B cell (primary cell): ENCODE data around the gene CHST11. TPM values are rescaled to one million over a fixed set of nuclear protein-coding genes. Genes with fewer than 3 reads are reported as not detected.
A peak's percentile ranks its signal among the peaks of the same experiment; 100 is the strongest.

ENCODE experiments used
- ATAC-seq: fragments of 200-7000 bp; cut with Tn5 transposase; one replicate; pipeline ENCODE4 v1.10.0; 2021; ENCODE audit warnings: low read depth, mild to moderate bottlenecking, moderate number of reproducible peaks, moderate library complexity
- CTCF ChIA-PET: fragments of 350-600 bp; sonication (Branson Sonifier 250); formaldehyde crosslinking; loops from one replicate; lab custom pipeline; 2021; ENCODE audit warnings: antibody characterized with exemption, inconsistent platforms; lab: Charles Lee
- POLR2A ChIA-PET: fragments of 350-600 bp; sonication (Branson Sonifier 250); formaldehyde crosslinking; loops from one replicate; lab custom pipeline; 2021; ENCODE audit warnings: antibody characterized with exemption; lab: Charles Lee
- DNase-seq: peaks from one replicate; pipeline ENCODE4 v3.0.0; 2013
- H2AFZ ChIP-seq: 2 replicates; pipeline ENCODE4 v1.6.1; 2012; ENCODE audit warnings: mild to moderate bottlenecking, low read depth, low read length; ENCODE audit not compliant: insufficient read depth, poor library complexity, severe bottlenecking
- H3K27ac ChIP-seq, 2 donors: 1 replicate in 1 of 2; 2 replicates in 1 of 2; pipeline ENCODE4 v1.5.1; 2012 to 2013; ENCODE audit warnings: low read length in 2 of 2, mild to moderate bottlenecking in 2 of 2, moderate library complexity in 1 of 2
- H3K27me3 ChIP-seq, 4 experiments: fragments of 200-600 bp in 1 of 4; sonication (generic) in 1 of 4; replicated peaks in 1 of 4; 1 replicate in 2 of 4; 2 replicates in 2 of 4; pipeline versions ENCODE4 v1.6.1 to v1.7.0; 2013 to 2016; ENCODE audit warnings: low read length in 3 of 4, mild to moderate bottlenecking in 2 of 4, mixed read lengths in 1 of 4, moderate library complexity in 1 of 4; ENCODE audit not compliant: insufficient read depth in 4 of 4, control insufficient read depth in 3 of 4; ENCODE audit errors: control extremely low read depth in 1 of 4
- H3K36me3 ChIP-seq, 2 experiments: replicated peaks in 1 of 2; 1 replicate in 1 of 2; 2 replicates in 1 of 2; pipeline versions ENCODE4 v1.6.1 to v1.7.1; 2013; ENCODE audit warnings: low read length in 1 of 2; ENCODE audit not compliant: insufficient read depth in 2 of 2, control insufficient read depth in 1 of 2; ENCODE audit errors: control extremely low read depth in 1 of 2, extremely low read depth in 1 of 2
- H3K4me1 ChIP-seq, 2 donors: fragments of 200-600 bp in 1 of 2; sonication (generic) in 1 of 2; 1 replicate in 1 of 2; 2 replicates in 1 of 2; pipeline versions ENCODE4 v1.5.1 to v1.6.1; 2013 to 2017; ENCODE audit warnings: low read length in 2 of 2; ENCODE audit not compliant: control insufficient read depth in 2 of 2, insufficient read depth in 2 of 2
- H3K4me2 ChIP-seq: replicated peaks from 2 replicates; pipeline ENCODE3; 2012; ENCODE audit warnings: mild to moderate bottlenecking, low read depth, low read length; ENCODE audit not compliant: poor library complexity, severe bottlenecking
- H3K4me3 ChIP-seq, 5 experiments: fragments of 200-600 bp in 1 of 5; sonication (generic) in 1 of 5; 1 replicate in 3 of 5; 2 replicates in 2 of 5; pipeline versions ENCODE4 v1.5.1 to v1.7.0; 2011 to 2016; ENCODE audit warnings: low read length in 4 of 5, mild to moderate bottlenecking in 4 of 5, low read depth in 2 of 5, control low read depth in 1 of 5, moderate library complexity in 1 of 5; ENCODE audit not compliant: insufficient read depth in 1 of 5; ENCODE audit errors: control extremely low read depth in 1 of 5, extremely low read depth in 1 of 5
- H3K79me2 ChIP-seq: fragments of 200-600 bp; sonication (generic); one replicate; pipeline ENCODE4 v1.6.0; 2016; ENCODE audit warnings: low read length; ENCODE audit not compliant: control insufficient read depth, insufficient read depth
- H3K9ac ChIP-seq: fragments of 200-600 bp; sonication (generic); 2 replicates; pipeline ENCODE4 v1.6.1; 2017; ENCODE audit warnings: mild to moderate bottlenecking, low read length, moderate library complexity
- H3K9me3 ChIP-seq, 3 donors: one replicate each; pipeline versions ENCODE4 v1.6.1 to v1.7.1; 2013; ENCODE audit warnings: low read length in 2 of 3; ENCODE audit not compliant: control insufficient read depth in 2 of 3, insufficient read depth in 1 of 3; ENCODE audit errors: control extremely low read depth in 1 of 3
- H4K20me1 ChIP-seq: 2 replicates; pipeline ENCODE4 v1.6.0; 2012; ENCODE audit warnings: mild to moderate bottlenecking, low read length; ENCODE audit not compliant: insufficient read depth, control insufficient read depth, poor library complexity, severe bottlenecking
- H3K27ac Mint-ChIP-seq: one replicate; pipeline ENCODE4 v1.8.0; 2021; ENCODE audit warnings: mixed read lengths
- H3K27me3 Mint-ChIP-seq: one replicate; pipeline ENCODE4 v1.8.0; 2021; ENCODE audit warnings: mixed read lengths
- H3K4me1 Mint-ChIP-seq: one replicate; pipeline ENCODE4 v1.8.0; 2021; ENCODE audit warnings: mixed read lengths
- H3K4me3 Mint-ChIP-seq: one replicate; pipeline ENCODE4 v1.8.0; 2021; ENCODE audit warnings: mixed read lengths
- H3K9me3 Mint-ChIP-seq: one replicate; pipeline ENCODE4 v1.8.0; 2022; ENCODE audit warnings: mixed read lengths; ENCODE audit not compliant: insufficient read depth
- EZH2 ChIP-seq: IDR thresholded peaks from 2 replicates; pipeline ENCODE4 v1.6.1; 2012; ENCODE audit warnings: borderline replicate concordance, low read depth, mild to moderate bottlenecking, moderate library complexity, low read length; ENCODE audit not compliant: insufficient read depth, poor library complexity, severe bottlenecking
- WGBS: methylation state at CpG from one replicate; pipeline ENCODE4 v1.1.5; 2013; ENCODE audit warnings: missing lambda C conversion rate; ENCODE audit not compliant: insufficient coverage; 5-methylcytosine and 5-hydroxymethylcytosine counted together
- intact Hi-C: fragments of 100-400 bp; cut with micrococcal nuclease; formaldehyde crosslinking; loops from one replicate; pipeline ENCODE4 v1.10.0; 2022
- polyA plus RNA-seq: library from polyadenylated mRNA; depleted of rRNA; stranded (reverse); fragments of >200 nt; gene quantifications from 2 replicates; pipeline ENCODE4 v1.2.3, GENCODE V29; 2012
- total RNA-seq, 2 donors: library from RNA; stranded (reverse); fragments of 120-200 nt in 1 of 2; gene quantifications; 1 replicate in 1 of 2; 2 replicates in 1 of 2; pipeline versions ENCODE4 v1.2.3 to v1.2.4, GENCODE V29; 2013 to 2022
- TF ChIP-seq, protein P1 (sequence below): fragments of 200-600 bp; IDR thresholded peaks from one replicate; pipeline ENCODE4 v1.8.0; 2022; ENCODE audit warnings: antibody characterized with exemption, mild to moderate bottlenecking

CHST11 gene
- total and polyA plus RNA-seq, 2 donors (not counting 1 experiment from before 2014, with no cell fraction given) = 46.3 to 152 TPM

DNA sequence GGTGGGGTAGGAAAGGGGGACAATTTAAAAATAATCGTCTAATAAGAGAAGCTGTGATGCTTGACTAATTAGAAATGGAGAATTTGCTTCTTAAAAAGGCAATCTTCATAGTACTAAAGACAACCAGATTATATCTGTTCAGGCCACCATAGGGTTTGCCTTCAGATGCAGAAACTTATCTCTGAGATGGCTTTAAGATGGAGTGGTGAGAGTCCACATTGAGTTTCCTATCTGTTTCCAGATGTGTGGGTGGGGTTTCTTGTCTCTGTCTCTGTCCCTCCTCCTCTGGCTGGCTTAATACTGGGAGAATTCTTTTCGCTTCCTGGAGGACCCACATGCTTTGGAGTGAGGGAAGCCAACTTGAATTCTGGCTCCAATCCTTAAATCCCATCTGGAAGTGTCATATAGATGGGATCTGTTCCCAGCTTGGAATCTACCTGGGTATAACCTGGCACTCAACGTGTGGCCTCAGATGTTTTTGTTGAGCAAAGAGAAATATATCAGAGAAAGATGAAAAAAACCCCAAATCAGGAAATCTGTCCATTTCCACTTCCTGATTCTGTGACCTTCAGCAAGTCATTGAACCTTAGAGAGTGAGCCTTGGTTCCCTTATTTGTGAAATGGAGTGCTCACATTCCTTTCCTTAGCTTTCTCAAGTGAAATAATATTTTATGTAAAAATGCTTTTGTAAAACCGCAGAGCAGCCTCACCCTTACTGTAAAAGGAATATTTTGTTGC, 66.4 kb downstream of the CHST11 start:
- intact Hi-C loops = no loop called here
- Histone ChIP-seq H3K9me3 (peaks cover 2 to 18% (median 16%) of the 10 kb centered on the region in 3 donors), H3K79me2 (peaks cover 100% of the 10 kb centered on the region), H3K27ac (peak overlapping the region; percentile 71 to 73), H4K20me1 (peaks cover 16% of the 10 kb centered on the region), H3K9ac (peak overlapping the region; percentile 24), H2AFZ (no peak overlapping the region), H3K27me3 (no peaks in the 10 kb centered on the region), H3K4me2 (peak overlapping the region; percentile 58), H3K4me3 (peak overlapping the region in 3 of 5 experiments; percentile 9 to 46 (median 10)), H3K36me3 (no peaks in the 10 kb centered on the region), H3K4me1 (peaks cover 67% of the 10 kb centered on the region in 2 donors)
- H3K9me3 Mint-ChIP-seq = peaks cover 5% of the 10 kb centered on the region
- DNase-seq = peak; percentile 72
- ChIA-PET CTCF (interaction anchor here (0.7 to 3.4 kb wide), 2 partner anchors 50 to 141 kb away, joined by 3 to 10 read pairs; no protein-coding TSS in a partner anchor), POLR2A (interaction anchor here (0.6 to 0.9 kb wide), 3 partner anchors 42 to 122 kb away, joined by 3 to 11 read pairs (median 4); no protein-coding TSS in a partner anchor)
- H3K4me3 Mint-ChIP-seq = peak overlapping the region; percentile 87
- no CpG with 5 or more reads among the region's 4 CpGs for WGBS
- peaks cover 83% of the 10 kb centered on the region for H3K4me1 Mint-ChIP-seq
- H3K27me3 Mint-ChIP-seq = no peaks in the 10 kb centered on the region
- peak; percentile 28 for ATAC-seq
- TF ChIP-seq EZH2 = no peak
- peak overlapping the region; percentile 90 for H3K27ac Mint-ChIP-seq

DNA sequence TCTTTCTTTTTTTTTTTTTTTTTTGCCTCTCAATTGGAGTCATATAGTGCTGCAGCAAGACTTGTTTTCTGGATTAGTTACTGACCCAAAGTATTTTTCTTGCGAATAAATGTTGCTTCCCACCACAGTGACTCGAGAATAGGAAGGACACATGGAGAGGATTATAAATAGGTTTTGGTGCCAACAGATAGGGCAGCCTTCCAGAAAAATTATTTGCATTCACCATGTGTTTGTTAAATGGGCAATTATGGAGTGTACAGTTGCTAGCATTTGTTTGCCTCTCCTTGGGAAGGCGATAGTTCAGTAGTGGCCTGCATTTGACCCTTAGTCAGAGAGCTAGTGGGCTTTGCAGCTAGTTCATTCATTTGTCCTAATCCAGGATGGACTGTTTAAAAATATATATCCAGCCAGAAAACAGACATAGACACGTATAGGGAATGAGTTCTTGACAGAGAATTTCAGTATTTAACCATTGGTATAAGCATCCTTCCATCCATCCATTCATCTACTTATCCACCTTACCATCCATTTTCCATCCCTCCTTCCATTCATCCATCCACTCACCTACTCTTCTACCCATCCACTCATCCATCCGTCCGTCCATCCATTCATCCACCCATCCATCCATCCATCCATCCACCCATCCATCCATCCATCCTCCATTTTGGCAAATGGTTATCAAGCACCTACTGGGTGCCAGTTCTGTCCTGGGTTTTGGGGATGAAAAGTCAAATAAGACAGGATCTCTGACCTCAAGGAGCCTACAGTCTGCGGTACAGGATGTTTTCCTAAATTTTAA, 67.5 kb downstream of the CHST11 start:
- CTCF ChIA-PET = interaction anchor here (0.7 kb wide), 1 partner anchor 51 kb away, joined by 3 read pairs; no protein-coding TSS in a partner anchor
- H3K9me3 Mint-ChIP-seq = peaks cover 5% of the 10 kb centered on the region
- peaks cover 19% of the 10 kb centered on the region for H4K20me1 ChIP-seq
- no peak overlapping the region for H3K4me3 ChIP-seq
- no peaks in the 10 kb centered on the region for H3K27me3 Mint-ChIP-seq
- no peak for ATAC-seq
- POLR2A ChIA-PET = interaction anchor here (0.7 to 0.9 kb wide), 2 partner anchors 118 to 121 kb away, joined by 3 to 4 read pairs; no protein-coding TSS in a partner anchor
- peaks cover 100% of the 10 kb centered on the region for H3K79me2 ChIP-seq
- H3K4me2 ChIP-seq = peak overlapping the region; percentile 58
- peak overlapping the region; percentile 90 for H3K27ac Mint-ChIP-seq
- 66% methylated on average over 4 of the region's 7 CpGs for WGBS
- TF ChIP-seq EZH2 = no peak
- TF ChIP-seq, protein P1, sequence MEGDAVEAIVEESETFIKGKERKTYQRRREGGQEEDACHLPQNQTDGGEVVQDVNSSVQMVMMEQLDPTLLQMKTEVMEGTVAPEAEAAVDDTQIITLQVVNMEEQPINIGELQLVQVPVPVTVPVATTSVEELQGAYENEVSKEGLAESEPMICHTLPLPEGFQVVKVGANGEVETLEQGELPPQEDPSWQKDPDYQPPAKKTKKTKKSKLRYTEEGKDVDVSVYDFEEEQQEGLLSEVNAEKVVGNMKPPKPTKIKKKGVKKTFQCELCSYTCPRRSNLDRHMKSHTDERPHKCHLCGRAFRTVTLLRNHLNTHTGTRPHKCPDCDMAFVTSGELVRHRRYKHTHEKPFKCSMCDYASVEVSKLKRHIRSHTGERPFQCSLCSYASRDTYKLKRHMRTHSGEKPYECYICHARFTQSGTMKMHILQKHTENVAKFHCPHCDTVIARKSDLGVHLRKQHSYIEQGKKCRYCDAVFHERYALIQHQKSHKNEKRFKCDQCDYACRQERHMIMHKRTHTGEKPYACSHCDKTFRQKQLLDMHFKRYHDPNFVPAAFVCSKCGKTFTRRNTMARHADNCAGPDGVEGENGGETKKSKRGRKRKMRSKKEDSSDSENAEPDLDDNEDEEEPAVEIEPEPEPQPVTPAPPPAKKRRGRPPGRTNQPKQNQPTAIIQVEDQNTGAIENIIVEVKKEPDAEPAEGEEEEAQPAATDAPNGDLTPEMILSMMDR = no peak
- H3K9ac ChIP-seq = no peak overlapping the region
- H2AFZ ChIP-seq = no peak overlapping the region
- H3K27ac ChIP-seq = no peak overlapping the region
- peak overlapping the region; percentile 87 for H3K4me3 Mint-ChIP-seq
- no peak for DNase-seq
- H3K4me1 ChIP-seq = peaks cover 57 to 58% of the 10 kb centered on the region in 2 donors
- H3K36me3 ChIP-seq = no peaks in the 10 kb centered on the region
- intact Hi-C loops = no loop called here
- peaks cover 2 to 21% (median 19%) of the 10 kb centered on the region in 3 donors for H3K9me3 ChIP-seq
- no peaks in the 10 kb centered on the region for H3K27me3 ChIP-seq
- H3K4me1 Mint-ChIP-seq = peaks cover 83% of the 10 kb centered on the region
